GM12874 (cell line): ENCODE data around the gene AIF1.
A peak's percentile ranks its signal among the peaks of the same experiment; 100 is the strongest.

Source experiments
- CTCF ChIP-seq: IDR thresholded peaks from 2 replicates; pipeline ENCODE4 v1.5.1; 2011; ENCODE audit warnings: low read depth, mild to moderate bottlenecking, control low read depth, low read length, moderate library complexity; ENCODE audit not compliant: insufficient read depth

AIF1 gene

GRCh38 chr6:31574106-31575061, 40.6 kb upstream of the AIF1 start:
- 0 out of 2 replicates have a peak, but pooled peaks have one; percentile 11 for TF ChIP-seq CTCF

- no peak for TF ChIP-seq CTCF
These were observed 39.6 kb upstream of the AIF1 start, which contains the start of gene TNF for GRCh38 chr6:31575335-31575901. TSS of gene TNF (plus strand) at chr6:31575565. CDS start at chr6:31575742, 177 bp downstream.

- no peak for TF ChIP-seq CTCF
These were observed 38.9 kb upstream of the AIF1 start for GRCh38 chr6:31575952-31576685.

- TF ChIP-seq CTCF: no peak
These were observed 38.0 kb upstream of the AIF1 start for GRCh38 chr6:31576897-31577578.

- no peak for TF ChIP-seq CTCF
These were observed 37.5 kb upstream of the AIF1 start for GRCh38 chr6:31577579-31577966.

- TF ChIP-seq CTCF: no peak
These were observed 36.6 kb upstream of the AIF1 start for GRCh38 chr6:31578184-31579118.
